SW 1271 (cell line): ENCODE data around the gene CAPN2.
A peak's percentile ranks its signal among the peaks of the same experiment; 100 is the strongest.

Experiments used
- DNase-seq, 2 experiments: peaks; one replicate each; lab custom pipeline; 2025; lab: John Stamatoyannopoulos, UW

The CAPN2 gene

DNA sequence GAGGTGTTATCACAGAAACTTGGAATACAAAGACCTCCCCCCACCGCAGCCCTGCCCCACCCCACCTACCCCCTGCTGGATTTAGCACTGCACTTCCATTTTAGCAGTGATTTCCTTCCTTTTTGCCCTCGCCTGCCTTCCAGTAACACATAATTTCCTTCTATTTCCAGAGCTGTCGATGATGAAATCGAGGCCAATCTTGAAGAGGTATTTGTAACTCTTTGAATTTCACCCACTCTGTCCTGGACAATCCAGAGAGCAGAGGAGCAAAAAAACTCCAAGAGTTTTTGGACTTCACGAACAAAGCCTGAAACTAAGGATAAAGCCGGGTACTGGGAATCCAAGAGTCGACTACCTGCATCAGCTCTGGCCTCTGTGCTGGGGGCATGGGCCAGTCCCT, 49.1 kb downstream of the CAPN2 start:
- no peak for DNase-seq

DNA sequence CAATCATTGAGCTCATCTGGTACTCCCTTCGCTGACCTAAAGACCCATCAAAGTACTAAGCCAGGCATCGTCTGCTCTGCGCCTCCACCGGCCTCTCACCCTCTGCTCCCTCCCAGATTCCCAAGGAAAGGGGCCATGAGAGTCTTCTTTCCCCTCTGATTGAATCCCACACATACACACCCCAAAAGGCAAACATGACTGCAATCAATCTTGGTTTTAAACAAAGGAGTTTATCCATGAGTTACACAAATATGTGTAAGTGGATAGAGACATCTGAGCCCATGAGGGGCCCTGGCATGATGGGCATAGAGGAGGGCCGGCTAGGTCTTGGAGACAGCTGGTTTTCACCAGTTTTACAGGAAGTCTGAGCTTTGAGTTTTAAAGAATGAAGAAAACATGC, 50.9 kb downstream of the CAPN2 start:
- no peak for DNase-seq

- no peak for DNase-seq
Measured at GRCh38 chr1:223763881-223764280, 51.5 kb downstream of the CAPN2 start.

DNA sequence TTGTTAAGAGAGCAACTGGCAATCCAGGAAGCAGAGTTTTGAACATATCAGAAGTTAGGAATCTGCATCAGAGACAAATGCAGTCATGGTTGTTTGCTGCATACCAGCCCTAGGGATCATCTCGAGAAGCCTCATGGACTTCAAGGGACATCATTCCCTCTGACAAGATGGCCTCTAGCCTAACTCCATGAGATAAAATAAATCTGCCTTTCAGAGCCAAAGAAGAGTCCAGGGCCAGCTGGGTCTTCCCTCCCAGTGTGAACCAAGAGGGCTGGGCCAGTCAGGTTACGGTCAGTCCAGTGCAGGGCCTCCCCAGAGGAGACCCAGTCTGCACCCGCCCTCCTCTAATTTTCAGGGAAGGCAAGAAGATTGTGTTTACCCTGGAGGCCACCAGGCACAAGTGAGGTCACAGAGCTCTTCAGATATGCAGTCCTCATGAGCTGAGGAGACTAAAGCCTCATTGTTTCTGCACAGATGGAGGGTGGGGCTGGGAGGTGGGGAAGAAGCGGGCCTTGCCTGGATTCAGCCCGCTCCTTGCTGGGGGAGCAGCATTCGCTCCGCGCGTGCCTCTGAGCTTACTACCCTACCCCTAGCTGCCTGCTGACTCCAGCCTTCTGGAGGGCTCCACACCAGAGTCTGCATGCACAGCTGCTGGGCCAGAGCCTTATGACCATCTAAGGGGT, 52.8 kb downstream of the CAPN2 start:
- no peak for DNase-seq

DNA sequence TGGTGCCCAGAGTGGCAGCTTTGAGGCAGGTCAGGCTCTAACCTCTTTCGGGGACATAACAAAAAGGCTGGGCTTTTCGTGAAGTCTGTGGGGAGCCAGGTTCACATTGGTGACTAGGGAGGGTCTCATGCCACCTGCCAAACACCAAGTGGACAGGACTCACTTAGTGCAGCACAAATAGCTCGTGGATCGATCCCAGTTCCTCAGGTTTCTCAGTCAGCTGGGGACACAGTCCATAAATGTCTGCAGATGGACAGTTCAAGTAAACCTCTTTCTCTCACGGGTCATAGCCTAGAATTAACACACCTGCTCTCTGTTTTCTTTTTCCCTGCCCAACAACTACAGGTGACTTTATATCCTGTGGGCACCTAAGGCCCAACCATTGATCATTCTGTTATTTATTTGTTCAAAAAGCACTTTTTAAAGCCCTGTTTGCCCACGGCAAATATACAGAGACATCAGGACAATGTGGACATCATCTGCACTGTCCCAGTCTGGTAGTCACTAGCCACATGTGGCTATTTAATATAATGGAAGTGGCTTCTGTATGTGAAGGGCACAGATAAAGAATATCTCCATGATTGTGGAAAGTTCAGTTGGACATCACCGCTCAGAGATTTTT, 53.5 kb downstream of the CAPN2 start:
- DNase-seq = no peak

- DNase-seq = no peak
Measured at GRCh38 chr1:223770621-223771315, 58.4 kb downstream of the CAPN2 start.

DNA sequence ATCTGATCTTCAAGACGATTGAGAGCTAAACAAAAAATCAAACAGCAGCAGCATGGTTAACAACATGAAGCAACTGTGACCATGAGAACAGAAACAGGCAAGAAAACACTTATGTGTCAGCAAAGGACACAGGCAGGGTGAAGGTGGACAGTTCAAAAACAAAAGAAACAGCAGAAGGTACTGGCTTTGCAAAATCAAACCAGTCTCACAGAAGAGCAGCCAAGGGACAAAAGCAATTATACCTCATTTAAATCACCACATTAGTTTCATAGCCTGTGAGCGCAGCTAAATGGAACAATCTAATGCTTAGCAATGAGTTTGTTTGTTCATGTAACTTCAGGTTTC, 59.1 kb downstream of the CAPN2 start:
- DNase-seq = no peak

GRCh38 chr1:223771814-223772770, 59.8 kb downstream of the CAPN2 start:
- peak; percentile 24 to 83 for DNase-seq

DNA sequence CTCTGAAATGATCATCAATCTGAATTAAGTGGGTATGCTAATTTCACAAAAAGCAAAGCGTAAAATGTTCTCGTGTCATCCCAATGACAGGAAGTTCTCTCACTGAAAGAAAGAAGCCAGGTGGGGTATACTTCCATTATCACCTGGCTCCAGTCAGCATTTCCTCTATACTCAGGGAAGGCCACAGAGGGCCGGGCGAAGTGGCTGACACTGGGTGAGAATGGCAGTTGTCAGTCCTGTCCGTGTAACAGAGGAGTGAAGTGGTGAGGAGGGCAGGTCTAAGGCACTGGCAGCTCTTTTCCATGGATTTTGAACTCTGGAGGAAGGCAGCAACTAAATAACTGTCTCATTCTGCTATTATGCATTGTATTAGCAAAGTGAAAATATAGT, 60.4 kb downstream of the CAPN2 start:
- DNase-seq = no peak

GRCh38 chr1:223774134-223774814, 61.9 kb downstream of the CAPN2 start:
- no peak for DNase-seq

DNA sequence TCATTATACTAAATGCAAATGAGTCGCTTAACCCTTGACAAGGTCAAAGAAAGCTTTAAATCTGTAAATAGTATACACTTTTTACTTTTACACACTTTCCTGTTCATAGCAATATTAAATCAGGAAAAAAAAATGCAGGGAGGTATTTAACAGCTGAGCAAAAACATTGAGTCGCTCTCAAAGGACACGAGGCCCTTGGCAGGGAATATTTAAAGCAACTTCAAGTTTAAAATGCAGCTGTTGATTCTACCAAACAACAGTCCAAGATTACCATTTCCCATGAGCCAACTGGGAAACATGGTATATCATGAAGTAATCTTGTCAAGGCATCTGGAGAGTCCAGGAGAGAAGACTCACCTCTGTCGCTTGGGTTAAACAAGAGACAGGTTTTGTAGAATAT, 62.7 kb downstream of the CAPN2 start:
- no peak for DNase-seq

DNA sequence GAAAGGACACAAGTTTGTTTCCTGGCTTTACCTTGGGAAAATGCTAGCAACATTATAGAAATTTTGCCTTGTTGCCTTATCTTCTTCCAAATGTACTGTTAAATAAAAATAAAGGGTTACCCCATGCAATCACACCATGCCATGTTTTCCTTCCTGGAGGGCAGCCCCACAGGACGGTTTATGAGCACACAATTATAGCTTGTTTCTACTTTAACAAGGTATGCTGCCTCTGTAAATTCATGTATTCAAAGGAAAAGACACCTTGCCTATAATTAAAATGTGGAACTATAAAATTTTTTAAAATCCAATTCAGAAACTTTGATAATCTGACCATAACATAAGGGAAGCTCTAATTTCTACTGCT, 63.4 kb downstream of the CAPN2 start:
- DNase-seq = no peak

GRCh38 chr1:223776075-223776814, 63.9 kb downstream of the CAPN2 start:
- peak; percentile 65 to 74 for DNase-seq

DNA sequence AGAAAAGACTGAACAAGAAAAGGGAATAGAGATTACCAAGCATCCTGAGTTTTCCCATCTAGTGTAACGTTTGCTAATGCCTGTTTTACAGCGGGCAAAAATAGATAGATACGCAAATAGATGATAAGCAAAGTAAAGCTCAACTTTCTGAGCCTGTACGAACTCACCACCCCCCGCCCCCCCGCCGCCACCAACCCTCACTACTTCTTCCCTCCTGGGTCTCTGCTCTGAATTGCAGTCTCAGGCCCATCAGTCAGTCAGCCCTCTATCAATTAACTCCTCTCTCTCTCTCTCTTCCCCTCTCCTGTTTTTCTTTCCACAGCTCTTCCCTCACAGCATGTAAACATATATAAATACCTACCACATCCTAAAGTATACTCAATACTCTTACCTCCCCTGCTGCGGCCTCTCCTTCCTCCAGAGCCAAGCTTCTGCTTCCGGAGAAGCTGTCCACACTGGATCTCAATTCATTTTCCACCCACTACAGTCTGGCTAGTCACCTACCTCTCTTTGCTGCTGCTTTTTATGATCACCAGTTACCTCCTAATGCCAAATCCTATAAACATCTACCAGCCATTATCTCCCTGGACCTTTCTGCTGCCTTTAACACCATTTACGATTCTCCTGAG, 64.6 kb downstream of the CAPN2 start:
- no peak for DNase-seq

DNA sequence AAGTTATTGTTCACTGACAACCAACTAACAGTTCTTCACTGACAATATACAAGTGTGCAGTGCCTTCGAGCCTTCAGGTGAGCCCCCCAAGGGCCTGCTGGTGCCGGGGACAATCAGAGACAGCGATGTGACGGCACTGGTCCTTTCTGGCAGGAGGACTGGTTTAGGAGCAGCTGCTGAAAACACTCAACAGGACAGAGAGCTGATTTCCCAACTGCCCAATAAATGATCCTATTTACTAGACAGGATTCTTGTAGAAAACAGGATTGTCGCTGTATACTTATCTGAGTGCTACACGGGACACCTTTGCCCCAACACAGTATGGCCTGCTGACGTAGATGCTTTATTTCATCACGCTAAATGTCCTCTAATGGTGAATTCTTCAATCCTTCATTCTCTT, 68.0 kb downstream of the CAPN2 start:
- no peak for DNase-seq

- DNase-seq = no peak
Measured at GRCh38 chr1:223780949-223781348, 68.6 kb downstream of the CAPN2 start.

GRCh38 chr1:223783676-223784075, 71.3 kb downstream of the CAPN2 start:
- no peak for DNase-seq

GRCh38 chr1:223784541-223784940, 72.2 kb downstream of the CAPN2 start:
- DNase-seq = no peak

DNA sequence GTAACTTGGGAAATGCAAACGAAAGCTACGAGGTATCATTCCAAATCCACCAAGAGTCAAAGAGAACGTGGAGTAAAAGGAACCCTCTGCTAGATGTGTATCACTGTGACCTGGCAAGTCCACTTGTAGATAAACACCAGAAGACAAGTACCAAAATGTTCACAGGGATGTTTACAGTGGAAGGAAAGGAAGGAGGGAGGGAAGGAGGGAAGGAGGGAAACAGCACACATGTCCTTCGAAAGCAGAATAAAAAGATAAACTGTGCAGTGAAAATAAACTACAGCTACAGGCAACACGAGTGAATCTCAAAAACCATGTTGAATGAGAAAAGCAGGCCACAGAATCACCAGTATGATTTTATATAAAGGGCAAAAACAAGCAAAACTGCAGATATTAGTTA, 73.5 kb downstream of the CAPN2 start:
- DNase-seq = no peak

- no peak for DNase-seq
Measured at GRCh38 chr1:223788746-223789415, 76.5 kb downstream of the CAPN2 start.
